NCI-H748 treated with DMSO at 0.1 percent for 48 hours (cell line): ENCODE results near the gene CD81.

Experiments
- DNase-seq: peaks from one replicate; lab custom pipeline; 2025; lab: John Stamatoyannopoulos, UW

Gene CD81

DNA sequence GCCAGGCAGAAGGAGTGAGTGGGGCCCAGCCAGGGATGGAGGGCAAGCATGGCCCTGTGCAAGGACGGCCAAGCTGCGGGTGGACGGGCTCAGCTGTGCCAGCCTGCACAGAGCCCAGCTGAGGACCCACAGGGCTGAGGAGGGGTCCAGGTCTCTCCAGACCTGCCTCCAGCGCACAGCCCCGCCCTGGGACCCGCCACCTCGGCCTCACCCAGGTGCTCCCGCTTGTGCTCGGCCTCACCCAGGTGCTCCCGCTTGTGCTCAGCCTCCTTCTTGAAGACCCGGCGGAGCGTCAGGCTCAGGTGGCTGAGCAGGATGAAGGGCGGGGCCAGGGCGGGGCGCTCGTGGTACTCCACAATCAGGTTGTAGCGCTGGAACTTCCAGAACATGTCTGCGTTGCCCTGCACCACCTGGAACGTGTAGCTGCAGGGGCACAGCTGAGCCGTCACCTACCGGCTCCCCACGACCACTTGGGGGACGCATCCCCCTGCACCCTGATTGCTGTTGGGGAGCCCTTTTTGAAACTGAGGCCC, 29.8 kb downstream of the CD81 start:
- DNase-seq, result no peak

GRCh38 chr11:2408671-2409070, 31.6 kb downstream of the CD81 start:
- DNase-seq, result no peak

- no peak for DNase-seq
These were observed 32.0 kb downstream of the CD81 start for GRCh38 chr11:2409126-2409525.

DNA sequence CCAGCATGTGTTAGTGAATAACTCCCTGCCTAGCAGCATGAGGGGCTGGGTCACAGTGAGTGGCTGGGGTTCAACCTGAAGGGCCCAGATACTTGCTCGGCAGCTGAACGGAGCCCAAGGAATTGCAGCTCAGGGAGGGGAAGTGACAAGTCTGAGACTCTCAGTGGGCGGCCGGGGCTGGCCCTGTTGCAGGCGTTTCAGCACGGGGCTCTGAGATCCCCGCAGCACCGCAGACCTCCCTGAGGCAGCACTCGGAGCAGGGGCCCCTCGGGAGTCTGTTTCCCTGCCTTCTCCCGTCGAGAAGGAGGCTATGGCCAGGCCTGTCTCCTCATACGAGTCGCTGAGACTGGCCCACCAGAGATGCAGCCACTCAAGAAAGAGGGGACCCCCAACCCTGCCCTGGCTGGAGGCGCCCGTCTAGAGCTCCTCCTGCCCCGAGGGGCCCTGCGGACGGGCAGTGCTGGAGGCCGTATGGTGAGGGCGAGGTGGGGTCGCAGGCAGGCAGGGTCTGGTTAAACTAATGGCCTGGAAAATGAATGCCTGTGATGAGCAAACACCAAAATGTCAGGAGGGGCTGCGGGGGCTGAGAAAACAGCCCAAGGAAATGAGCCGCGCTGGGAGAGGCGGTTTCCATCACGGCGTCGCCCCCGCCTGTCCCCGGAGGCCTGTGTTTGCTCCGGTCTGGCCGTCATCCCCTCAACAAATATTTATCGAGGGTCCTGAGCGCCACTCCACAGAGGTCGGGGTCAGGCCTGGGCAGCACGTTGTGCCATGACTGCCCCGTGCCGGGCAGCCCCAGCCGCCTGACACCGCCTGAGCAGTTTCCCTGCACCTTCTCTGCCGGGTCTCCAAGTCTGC, 32.7 kb downstream of the CD81 start:
- no peak for DNase-seq

- no peak for DNase-seq
These were observed 33.5 kb downstream of the CD81 start for GRCh38 chr11:2410616-2411015.

GRCh38 chr11:2411446-2412305, 34.6 kb downstream of the CD81 start:
- DNase-seq, result no peak

- DNase-seq, result no peak
These were observed 35.2 kb downstream of the CD81 start for GRCh38 chr11:2412323-2412722.

- no peak for DNase-seq
These were observed 36.9 kb downstream of the CD81 start for GRCh38 chr11:2413742-2414579.

DNA sequence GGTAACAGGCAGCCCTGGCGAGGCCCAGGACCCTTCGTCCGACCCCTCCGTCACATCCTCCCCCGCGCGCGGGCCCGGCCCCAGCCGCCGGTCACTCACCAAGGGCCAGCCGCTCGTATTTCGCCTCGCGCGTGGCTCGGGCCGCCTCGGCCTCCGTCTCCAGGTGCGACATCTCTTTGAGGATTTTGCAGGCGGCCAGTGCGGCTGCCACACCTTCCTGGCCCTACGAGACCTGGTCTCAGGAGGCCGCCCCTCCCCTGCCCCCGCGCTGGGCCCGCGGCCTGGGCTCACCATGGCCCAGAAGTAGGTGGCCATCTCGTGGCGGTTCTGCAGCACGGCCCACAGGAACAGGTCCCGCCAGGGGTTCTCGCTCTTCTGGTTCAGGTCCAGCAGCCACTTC, 37.5 kb downstream of the CD81 start:
- no peak for DNase-seq

DNA sequence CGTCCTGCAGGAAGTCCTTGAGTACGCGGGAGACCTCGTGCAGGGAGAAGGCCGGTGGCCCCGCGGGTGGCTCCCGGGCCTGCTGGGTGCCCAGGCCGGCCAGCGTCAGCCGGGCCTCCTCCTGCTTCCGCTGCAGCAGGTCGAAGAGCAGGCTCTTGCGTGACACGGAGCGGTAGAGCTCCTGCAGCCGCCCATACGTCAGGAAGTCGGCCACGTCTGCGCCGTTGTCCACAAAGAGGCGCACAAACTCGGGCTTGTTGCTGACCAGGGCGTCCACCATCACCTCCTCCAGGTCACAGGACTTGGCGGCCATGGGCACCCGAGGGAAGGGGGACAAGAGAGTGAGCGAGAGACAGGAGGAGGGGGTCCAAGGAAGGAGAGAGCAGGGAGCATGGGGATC, 38.1 kb downstream of the CD81 start:
- no peak for DNase-seq

DNA sequence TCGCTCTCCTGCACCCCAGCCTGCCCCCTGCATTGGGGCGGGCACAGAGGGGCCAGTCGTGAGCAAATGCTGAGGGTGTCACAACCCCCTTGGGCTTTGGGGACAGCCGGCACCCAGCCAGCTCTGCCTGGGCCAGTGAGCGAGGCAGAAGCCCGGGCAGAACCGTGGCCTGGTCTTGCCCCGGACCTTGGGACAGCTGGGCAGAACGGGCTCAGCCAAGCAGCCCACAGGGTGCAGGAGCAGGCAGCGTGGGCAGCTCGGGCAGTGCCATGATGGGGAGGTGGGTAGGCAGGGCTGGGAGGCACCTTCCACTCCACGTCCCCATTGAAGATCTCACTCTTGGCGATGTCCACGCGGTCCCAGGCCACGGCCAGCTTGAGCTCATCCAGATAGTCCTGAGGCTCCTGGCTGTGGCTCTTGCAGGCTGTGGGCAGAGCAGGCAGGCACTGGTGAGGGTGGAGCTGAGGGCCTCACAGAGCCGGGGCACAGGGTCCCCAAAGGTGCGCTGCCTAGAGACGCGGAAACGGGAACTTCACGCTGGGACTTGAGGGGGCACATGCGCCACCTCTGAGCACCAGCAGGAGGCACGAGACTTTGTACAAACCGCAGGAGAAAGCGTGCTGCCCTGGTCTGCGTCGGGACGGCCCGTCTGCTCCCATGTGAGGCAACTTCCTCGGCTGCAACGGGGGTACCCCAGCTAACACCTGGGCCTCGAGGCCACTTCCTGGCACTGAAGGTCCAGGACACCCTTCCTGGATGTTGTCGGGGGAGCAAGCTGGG, 38.7 kb downstream of the CD81 start:
- no peak for DNase-seq

- DNase-seq, result no peak
These were observed 39.7 kb downstream of the CD81 start for GRCh38 chr11:2416765-2417164.

DNA sequence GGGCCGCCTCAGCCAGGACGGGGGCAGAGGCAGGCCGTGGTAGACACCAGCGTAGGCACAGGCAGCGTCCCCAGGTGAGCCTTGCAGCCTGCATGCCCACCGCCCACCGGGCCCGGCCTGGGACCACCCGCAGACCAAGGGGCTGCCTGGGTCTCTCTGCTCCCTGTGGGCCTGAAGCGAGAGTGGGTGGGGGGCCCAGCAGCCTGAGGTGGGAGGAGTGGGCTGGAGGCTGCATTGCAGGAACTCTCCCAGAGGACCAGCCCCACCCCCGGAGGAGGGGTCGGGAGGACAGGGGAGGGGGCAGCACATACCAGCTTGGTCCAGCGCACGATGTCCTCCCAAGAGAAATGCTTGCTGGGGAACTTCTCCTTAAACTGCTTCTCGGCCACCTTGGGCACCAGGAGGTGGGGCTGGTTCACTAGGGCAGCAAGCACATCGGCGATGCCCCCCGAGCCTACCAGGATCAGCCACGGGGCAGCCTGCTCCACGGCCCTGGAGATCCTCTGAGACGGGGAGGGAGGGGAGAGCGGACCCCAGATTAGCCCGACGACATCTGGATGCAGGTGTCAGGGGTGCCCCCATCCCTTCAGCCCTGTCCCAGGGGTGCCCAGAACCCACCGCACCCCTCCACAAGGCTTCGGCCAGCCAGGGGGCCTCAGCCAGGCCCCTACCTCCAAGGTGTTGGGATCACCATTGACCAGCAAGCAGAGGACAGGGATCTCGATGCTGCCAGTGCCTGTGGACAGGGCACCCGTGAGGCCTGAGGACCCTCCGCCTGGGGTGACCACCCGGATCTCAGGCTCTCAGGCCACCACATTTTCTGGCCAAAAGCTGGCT, 41.0 kb downstream of the CD81 start:
- DNase-seq, result no peak

DNA sequence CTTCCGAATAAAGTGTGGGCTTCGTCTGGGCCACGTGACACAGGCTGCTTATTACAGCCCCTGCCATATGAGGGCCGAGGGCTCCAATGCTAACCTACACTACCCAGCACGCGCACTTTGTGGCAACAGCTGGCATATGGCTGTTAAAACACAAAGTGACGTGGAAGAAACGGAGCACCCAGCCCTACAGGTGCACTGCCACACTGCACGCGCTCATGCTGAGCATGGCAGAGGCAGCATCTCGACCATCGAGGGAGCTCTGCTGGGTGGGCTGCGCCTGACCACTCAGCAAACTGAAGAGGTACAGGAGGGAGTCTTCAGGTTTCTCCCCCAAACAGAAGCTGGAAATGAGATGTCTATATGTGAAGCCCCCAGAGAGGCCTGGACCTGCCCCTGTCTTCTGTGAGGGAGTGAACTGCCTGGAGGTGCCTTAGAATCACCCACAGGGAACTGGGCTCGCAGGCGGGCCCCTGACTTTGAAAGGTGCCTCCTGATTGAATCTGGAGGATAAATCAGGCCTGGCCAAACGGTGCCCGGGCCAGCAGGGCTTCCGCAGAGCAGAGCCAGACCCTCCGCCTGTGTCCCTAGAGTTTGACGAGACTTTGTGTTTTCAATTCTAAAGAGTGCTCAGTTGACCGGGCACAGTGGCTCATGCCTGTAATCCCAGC, 41.7 kb downstream of the CD81 start:
- DNase-seq, result no peak

DNA sequence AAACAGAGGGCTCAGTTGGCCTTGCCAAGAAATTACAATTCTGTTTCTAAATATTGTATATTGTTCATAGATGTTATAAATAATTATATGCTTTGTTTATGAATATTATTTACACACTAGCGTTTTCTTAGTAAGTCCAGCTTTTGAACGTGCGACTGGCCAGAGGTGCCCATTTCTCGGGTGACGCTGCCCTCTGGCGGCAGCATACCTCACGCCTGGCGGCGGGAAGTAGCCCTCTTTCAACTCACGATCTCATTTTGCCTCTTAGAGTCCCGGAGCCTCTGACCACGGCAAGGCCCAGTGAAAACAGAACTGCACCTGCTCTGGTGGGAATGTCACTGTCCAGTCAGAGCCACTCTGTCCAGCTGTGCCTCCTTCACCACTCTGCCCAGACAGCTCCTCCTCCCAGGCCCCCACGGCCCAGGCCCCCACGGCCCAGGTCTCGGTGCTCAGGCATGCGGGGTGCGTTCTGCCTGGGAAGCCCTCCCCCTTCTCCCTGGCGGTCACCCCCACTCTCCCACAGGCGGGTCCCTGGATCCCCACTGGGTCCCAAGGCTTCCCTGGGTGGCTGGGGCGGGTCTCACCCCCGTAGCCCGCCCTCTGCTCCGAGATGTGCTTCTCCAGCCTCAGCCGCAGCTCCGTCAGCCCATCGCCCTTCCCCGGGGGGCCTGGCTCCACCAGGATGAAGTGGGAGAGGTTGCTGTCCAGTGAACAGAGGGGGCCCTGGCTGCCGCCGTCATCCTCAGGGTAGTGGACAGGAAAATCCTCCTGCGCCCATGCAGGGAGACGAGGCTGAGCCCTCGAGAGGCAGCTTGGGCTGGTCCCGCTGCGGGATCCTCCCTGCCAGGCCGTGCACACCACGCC, 42.8 kb downstream of the CD81 start:
- peak; percentile 57 for DNase-seq

GRCh38 chr11:2420502-2421225, 43.6 kb downstream of the CD81 start:
- peak; percentile 71 for DNase-seq

- DNase-seq, result no peak
These were observed 44.3 kb downstream of the CD81 start for GRCh38 chr11:2421226-2421994.
